KMS-11 (cell line): ENCODE data around the gene TMEM174.

ENCODE experiments used
- H2AFZ ChIP-seq: fragments of 200-600 bp; sonication (generic); 2 replicates; pipeline ENCODE4 v1.6.1; 2016; ENCODE audit warnings: antibody characterized with exemption, mixed run types, low read depth
- H3K27ac ChIP-seq: fragments of 200-600 bp; sonication (generic); 2 replicates; pipeline ENCODE4 v1.6.1; 2016; ENCODE audit warnings: mild to moderate bottlenecking, mixed run types
- H3K27me3 ChIP-seq: fragments of 200-600 bp; sonication (generic); 2 replicates; pipeline ENCODE4 v1.6.1; 2017; ENCODE audit warnings: mild to moderate bottlenecking, low read depth, mixed run types, moderate library complexity; ENCODE audit not compliant: insufficient read depth
- H3K36me3 ChIP-seq: fragments of 200-600 bp; sonication (generic); 2 replicates; pipeline ENCODE4 v1.6.1; 2017; ENCODE audit warnings: mild to moderate bottlenecking, mixed run types; ENCODE audit not compliant: insufficient read depth
- H3K4me1 ChIP-seq: fragments of 200-600 bp; sonication (generic); 2 replicates; pipeline ENCODE4 v1.6.1; 2016; ENCODE audit warnings: mild to moderate bottlenecking, low read depth, mixed run types; ENCODE audit not compliant: poor library complexity, severe bottlenecking
- H3K4me2 ChIP-seq: fragments of 200-600 bp; sonication (generic); 2 replicates; pipeline ENCODE4 v1.7.0; 2016; ENCODE audit warnings: mild to moderate bottlenecking, mixed run types
- H3K4me3 ChIP-seq: fragments of 200-600 bp; sonication (generic); IDR thresholded peaks from 2 replicates; pipeline ENCODE4 v1.6.1; 2017; ENCODE audit warnings: low read depth, low read length, mixed read lengths; ENCODE audit not compliant: insufficient read depth
- H3K79me2 ChIP-seq: fragments of 200-600 bp; sonication (generic); 2 replicates; pipeline ENCODE4 v1.6.1; 2016; ENCODE audit warnings: low read depth, mixed run types; ENCODE audit not compliant: insufficient read depth
- H3K9ac ChIP-seq: fragments of 200-600 bp; sonication (generic); 2 replicates; pipeline ENCODE4 v1.6.1; 2016; ENCODE audit warnings: mild to moderate bottlenecking, mixed run types
- H4K20me1 ChIP-seq: fragments of 200-600 bp; sonication (generic); 2 replicates; pipeline ENCODE4 v1.6.1; 2016; ENCODE audit warnings: mild to moderate bottlenecking, mixed run types; ENCODE audit not compliant: insufficient read depth
- CTCF ChIP-seq: fragments of 200-600 bp; sonication (generic); conservative IDR thresholded peaks from 2 replicates; pipeline ENCODE4 v1.6.1; 2017; ENCODE audit warnings: low read depth, mild to moderate bottlenecking, antibody characterized with exemption, low read length, moderate library complexity, mixed read lengths

TMEM174 gene

GRCh38 chr5:73221161-73221560 is 48.2 kb downstream of the TMEM174 start:
- Histone ChIP-seq H3K27me3 (no peaks in the 10 kb centered on the region), H2AFZ (no peak overlapping the region), H4K20me1 (no peaks in the 10 kb centered on the region), H3K36me3 (no peaks in the 10 kb centered on the region), H3K9ac (no peak overlapping the region), H3K27ac (no peak overlapping the region), H3K4me3 (no peak overlapping the region), H3K4me1 (peaks cover 19% of the 10 kb centered on the region), H3K4me2 (no peak overlapping the region), H3K79me2 (no peaks in the 10 kb centered on the region)
- no peak for TF ChIP-seq CTCF

- no peak overlapping the region for H2AFZ ChIP-seq
- H4K20me1 ChIP-seq = no peaks in the 10 kb centered on the region
- no peaks in the 10 kb centered on the region for H3K79me2 ChIP-seq
- H3K27me3 ChIP-seq = no peaks in the 10 kb centered on the region
- no peak overlapping the region for H3K27ac ChIP-seq
- H3K4me3 ChIP-seq = no peak overlapping the region
- TF ChIP-seq CTCF = no peak
- no peak overlapping the region for H3K4me2 ChIP-seq
- peaks cover 19% of the 10 kb centered on the region for H3K4me1 ChIP-seq
- no peak overlapping the region for H3K9ac ChIP-seq
- H3K36me3 ChIP-seq = no peaks in the 10 kb centered on the region
Observed at GRCh38 chr5:73221726-73222125, 48.7 kb downstream of the TMEM174 start.

- no peaks in the 10 kb centered on the region for H4K20me1 ChIP-seq
- no peak overlapping the region for H2AFZ ChIP-seq
- H3K4me3 ChIP-seq = no peak overlapping the region
- peaks cover 19% of the 10 kb centered on the region for H3K4me1 ChIP-seq
- no peak overlapping the region for H3K27ac ChIP-seq
- no peaks in the 10 kb centered on the region for H3K27me3 ChIP-seq
- H3K79me2 ChIP-seq = no peaks in the 10 kb centered on the region
- no peak for TF ChIP-seq CTCF
- no peak overlapping the region for H3K9ac ChIP-seq
- no peak overlapping the region for H3K4me2 ChIP-seq
- no peaks in the 10 kb centered on the region for H3K36me3 ChIP-seq
Observed at GRCh38 chr5:73222173-73222572, 49.2 kb downstream of the TMEM174 start.
